Measurements from ENCODE around the gene PDE3A. TPM values are rescaled to one million over a fixed set of nuclear protein-coding genes. Genes with fewer than 3 reads are reported as not detected.
A peak's percentile ranks its signal among the peaks of the same experiment; 100 is the strongest.

PDE3A gene
- total RNA-seq, 1 experiment from 2014 or later, result 0.58 TPM

DNA sequence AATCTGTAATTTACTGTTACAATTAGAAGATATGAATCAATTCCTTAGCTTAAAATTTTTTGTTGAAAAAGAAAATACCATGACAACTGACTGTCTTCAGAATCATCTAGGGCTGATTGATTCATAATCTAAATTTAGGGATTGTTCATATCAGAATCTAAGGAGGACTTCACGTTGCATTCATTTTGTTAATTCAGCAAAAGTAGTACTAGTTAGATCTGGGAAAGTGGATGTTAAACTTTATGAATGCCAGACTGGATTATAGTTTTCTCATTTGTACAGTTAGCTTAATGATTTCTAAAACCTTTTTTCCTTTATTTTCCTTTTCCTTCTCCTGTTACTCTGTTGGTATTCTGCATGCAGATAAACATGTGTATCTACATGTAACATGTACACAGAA is 135.5 kb downstream of the PDE3A start:
- Histone ChIP-seq H3K9me3 (ENCODE audit: low read length) (no peaks in the 10 kb centered on the region), H3K9ac (ENCODE audit: low read length) (no peak overlapping the region), H3K4me2 (ENCODE audit: low read length) (no peak overlapping the region), H3F3A (ENCODE audit: low read length, unreplicated experiment) (no peaks in the 10 kb centered on the region), H3K36me3 (ENCODE audit: low read depth, low read length) (no peaks in the 10 kb centered on the region), H3K79me2 (ENCODE audit: low read length) (no peaks in the 10 kb centered on the region), H3K4me3 (ENCODE audit: low read length) (no peak overlapping the region), H2AFZ (ENCODE audit: low read length) (no peak overlapping the region), H3K9me2 (replicated peaks; ENCODE audit: low read length) (no peaks in the 10 kb centered on the region), H3K4me1 (ENCODE audit: insufficient read depth, low read length) (no peaks in the 10 kb centered on the region), H3K27ac (ENCODE audit: low read length) (no peak overlapping the region), H3K27me3 (ENCODE audit: low read length) (no peaks in the 10 kb centered on the region), H4K20me1 (ENCODE audit: low read length) (no peaks in the 10 kb centered on the region)
- ATAC-seq (no peak), DNase-seq (no peak)
- ChIA-PET CTCF (no interaction called here), POLR2A (ENCODE audit: unreplicated experiment) (no interaction called here)
- BruUV-seq (replicated peaks), result no TSS peak
- intact Hi-C loops (cut with micrococcal nuclease), result no loop called here
- TF ChIP-seq EZH2phosphoT487 (IDR thresholded peaks at IDR 0.05; ENCODE audit: borderline replicate concordance, low read length), result no peak
- TF ChIP-seq, protein P1, sequence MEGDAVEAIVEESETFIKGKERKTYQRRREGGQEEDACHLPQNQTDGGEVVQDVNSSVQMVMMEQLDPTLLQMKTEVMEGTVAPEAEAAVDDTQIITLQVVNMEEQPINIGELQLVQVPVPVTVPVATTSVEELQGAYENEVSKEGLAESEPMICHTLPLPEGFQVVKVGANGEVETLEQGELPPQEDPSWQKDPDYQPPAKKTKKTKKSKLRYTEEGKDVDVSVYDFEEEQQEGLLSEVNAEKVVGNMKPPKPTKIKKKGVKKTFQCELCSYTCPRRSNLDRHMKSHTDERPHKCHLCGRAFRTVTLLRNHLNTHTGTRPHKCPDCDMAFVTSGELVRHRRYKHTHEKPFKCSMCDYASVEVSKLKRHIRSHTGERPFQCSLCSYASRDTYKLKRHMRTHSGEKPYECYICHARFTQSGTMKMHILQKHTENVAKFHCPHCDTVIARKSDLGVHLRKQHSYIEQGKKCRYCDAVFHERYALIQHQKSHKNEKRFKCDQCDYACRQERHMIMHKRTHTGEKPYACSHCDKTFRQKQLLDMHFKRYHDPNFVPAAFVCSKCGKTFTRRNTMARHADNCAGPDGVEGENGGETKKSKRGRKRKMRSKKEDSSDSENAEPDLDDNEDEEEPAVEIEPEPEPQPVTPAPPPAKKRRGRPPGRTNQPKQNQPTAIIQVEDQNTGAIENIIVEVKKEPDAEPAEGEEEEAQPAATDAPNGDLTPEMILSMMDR (conservative IDR thresholded peaks at IDR 0.05; ENCODE audit: low read depth, low read length), result no peak
- TF ChIP-seq EZH2 (IDR thresholded peaks at IDR 0.05; ENCODE audit: low read length, unreplicated experiment), result no peak

DNA sequence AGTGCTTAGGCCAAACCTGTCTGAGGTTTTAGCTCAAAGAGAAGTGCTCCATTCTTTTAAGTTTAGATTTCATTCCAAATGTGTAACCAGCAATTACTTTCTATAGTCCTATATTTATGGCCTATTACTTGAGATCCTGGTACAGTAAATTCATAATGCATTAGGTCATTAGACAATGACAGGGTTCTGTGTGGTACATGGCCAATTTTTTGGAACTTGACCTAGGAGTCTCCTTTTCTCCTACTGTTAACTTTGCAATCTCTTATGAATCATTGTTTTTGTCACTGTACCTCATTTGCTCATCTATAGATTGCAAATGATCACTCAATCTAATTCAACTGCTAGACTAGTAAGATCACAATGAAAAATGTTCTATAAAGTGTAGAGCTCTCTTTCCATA is 136.7 kb downstream of the PDE3A start:
- DNase-seq, result peak; percentile 9
- POLR2A ChIA-PET (ENCODE audit: unreplicated experiment), result no interaction called here
- Histone ChIP-seq H3K9ac (ENCODE audit: low read length) (no peak overlapping the region), H3K9me2 (replicated peaks; ENCODE audit: low read length) (no peaks in the 10 kb centered on the region), H3K79me2 (ENCODE audit: low read length) (no peaks in the 10 kb centered on the region), H3K4me2 (ENCODE audit: low read length) (no peak overlapping the region), H3F3A (ENCODE audit: low read length, unreplicated experiment) (no peaks in the 10 kb centered on the region), H3K9me3 (ENCODE audit: low read length) (no peaks in the 10 kb centered on the region), H3K4me1 (ENCODE audit: insufficient read depth, low read length) (no peaks in the 10 kb centered on the region), H3K36me3 (ENCODE audit: low read depth, low read length) (no peaks in the 10 kb centered on the region), H3K27ac (ENCODE audit: low read length) (no peak overlapping the region), H3K27me3 (ENCODE audit: low read length) (no peaks in the 10 kb centered on the region), H2AFZ (ENCODE audit: low read length) (no peak overlapping the region), H4K20me1 (ENCODE audit: low read length) (no peaks in the 10 kb centered on the region), H3K4me3 (ENCODE audit: low read length) (no peak overlapping the region)
- CTCF ChIA-PET, result no interaction called here
- peak; percentile 45; the same call in 1 of the 2 replicates for ATAC-seq
- intact Hi-C loops (cut with micrococcal nuclease), result no loop called here
- TF ChIP-seq EZH2 (IDR thresholded peaks at IDR 0.05; ENCODE audit: low read length, unreplicated experiment) (no peak), EZH2phosphoT487 (IDR thresholded peaks at IDR 0.05; ENCODE audit: borderline replicate concordance, low read length) (no peak)
- TF ChIP-seq, protein P1 (conservative IDR thresholded peaks at IDR 0.05; ENCODE audit: low read depth, low read length), result no peak
- no TSS peak for BruUV-seq (replicated peaks)

DNA sequence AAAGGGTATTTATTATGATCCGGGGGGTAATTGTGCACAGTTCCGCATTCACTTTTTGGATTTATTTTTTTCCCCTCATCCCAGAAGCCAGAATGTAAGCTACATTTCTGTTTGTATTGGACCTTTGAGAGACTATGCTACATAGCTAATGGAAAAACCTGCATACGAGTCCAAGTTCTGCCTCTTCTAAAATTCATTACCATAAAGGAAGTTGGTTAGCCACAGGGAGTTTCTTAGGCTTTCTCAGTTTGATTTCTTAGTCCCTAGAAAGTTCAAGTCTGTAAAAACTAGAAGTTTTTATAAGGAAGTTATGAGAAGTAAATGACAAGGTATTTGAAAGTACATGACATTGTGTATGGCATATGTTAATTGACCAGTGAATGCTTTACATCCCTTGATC is 138.7 kb downstream of the PDE3A start:
- Histone ChIP-seq H3F3A (ENCODE audit: low read length, unreplicated experiment) (no peaks in the 10 kb centered on the region), H3K4me3 (ENCODE audit: low read length) (no peak overlapping the region), H3K79me2 (ENCODE audit: low read length) (no peaks in the 10 kb centered on the region), H2AFZ (ENCODE audit: low read length) (no peak overlapping the region), H3K4me2 (ENCODE audit: low read length) (no peak overlapping the region), H3K36me3 (ENCODE audit: low read depth, low read length) (no peaks in the 10 kb centered on the region), H3K4me1 (ENCODE audit: insufficient read depth, low read length) (no peaks in the 10 kb centered on the region), H3K9ac (ENCODE audit: low read length) (no peak overlapping the region), H3K27ac (ENCODE audit: low read length) (no peak overlapping the region), H4K20me1 (ENCODE audit: low read length) (no peaks in the 10 kb centered on the region), H3K9me3 (ENCODE audit: low read length) (no peaks in the 10 kb centered on the region), H3K27me3 (ENCODE audit: low read length) (no peaks in the 10 kb centered on the region), H3K9me2 (replicated peaks; ENCODE audit: low read length) (no peaks in the 10 kb centered on the region)
- BruUV-seq (replicated peaks), result no TSS peak
- intact Hi-C loops (cut with micrococcal nuclease), result no loop called here
- DNase-seq (no peak), ATAC-seq (no peak)
- POLR2A ChIA-PET (ENCODE audit: unreplicated experiment), result no interaction called here
- TF ChIP-seq EZH2 (IDR thresholded peaks at IDR 0.05; ENCODE audit: low read length, unreplicated experiment), result no peak
- no peak for TF ChIP-seq EZH2phosphoT487 (IDR thresholded peaks at IDR 0.05; ENCODE audit: borderline replicate concordance, low read length)
- TF ChIP-seq, protein P1 (conservative IDR thresholded peaks at IDR 0.05; ENCODE audit: low read depth, low read length), result no peak
- CTCF ChIA-PET, result no interaction called here

All from PC-3 (cell line).